NOMO-1 treated with DMSO at 0.1 percent for 48 hours (cell line): ENCODE measurements around the gene SUN3.

Source experiments
- DNase-seq: peaks from one replicate; lab custom pipeline; 2025; ENCODE audit not compliant: unreplicated experiment; lab: John Stamatoyannopoulos, UW

SUN3 gene, protein sequence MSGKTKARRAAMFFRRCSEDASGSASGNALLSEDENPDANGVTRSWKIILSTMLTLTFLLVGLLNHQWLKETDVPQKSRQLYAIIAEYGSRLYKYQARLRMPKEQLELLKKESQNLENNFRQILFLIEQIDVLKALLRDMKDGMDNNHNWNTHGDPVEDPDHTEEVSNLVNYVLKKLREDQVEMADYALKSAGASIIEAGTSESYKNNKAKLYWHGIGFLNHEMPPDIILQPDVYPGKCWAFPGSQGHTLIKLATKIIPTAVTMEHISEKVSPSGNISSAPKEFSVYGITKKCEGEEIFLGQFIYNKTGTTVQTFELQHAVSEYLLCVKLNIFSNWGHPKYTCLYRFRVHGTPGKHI

DNA sequence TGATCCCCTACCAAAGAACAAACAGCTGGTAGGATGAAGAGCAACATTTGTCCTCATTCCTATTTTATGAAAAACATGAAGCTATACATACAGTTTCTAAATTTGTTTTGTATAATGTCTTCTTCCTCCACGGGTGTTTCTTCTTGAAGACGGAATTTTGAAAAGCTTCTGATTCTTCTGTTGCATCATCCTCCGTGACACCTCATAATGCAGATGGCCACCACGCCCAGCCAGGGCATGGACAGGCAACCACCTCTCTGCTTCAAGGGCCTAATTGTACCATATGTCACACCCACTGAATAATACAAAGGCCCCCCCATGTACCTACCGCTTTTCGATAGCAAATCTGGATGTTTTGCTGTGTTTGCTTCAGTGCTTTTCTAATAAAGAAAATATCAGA lies at the start of gene SUN3:
Gene SUN3, minus strand, starts transcription at position 170 of the 400 bp plus-strand sequence. Its CDS starts 169 bp downstream, at position 1.
- DNase-seq = no peak

DNA sequence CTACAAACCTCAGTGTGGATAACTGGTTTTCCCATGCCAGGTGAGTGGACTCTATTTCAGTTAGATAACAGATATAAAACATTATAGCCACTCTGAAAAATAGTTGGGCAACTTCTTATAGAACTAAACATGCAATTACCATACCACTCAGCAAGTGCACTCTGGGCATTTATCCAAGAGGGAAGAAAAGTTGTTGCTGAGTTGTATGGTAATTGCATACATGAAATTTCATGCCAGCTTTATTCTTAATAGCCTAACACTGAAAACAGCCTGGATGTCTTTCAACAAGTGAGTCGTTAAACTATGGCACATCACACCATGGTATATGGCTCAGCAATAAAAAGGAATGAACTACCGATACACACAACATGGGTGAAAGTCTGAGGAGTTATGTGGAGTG lies 49.6 kb upstream of the SUN3 start:
- DNase-seq = no peak

DNA sequence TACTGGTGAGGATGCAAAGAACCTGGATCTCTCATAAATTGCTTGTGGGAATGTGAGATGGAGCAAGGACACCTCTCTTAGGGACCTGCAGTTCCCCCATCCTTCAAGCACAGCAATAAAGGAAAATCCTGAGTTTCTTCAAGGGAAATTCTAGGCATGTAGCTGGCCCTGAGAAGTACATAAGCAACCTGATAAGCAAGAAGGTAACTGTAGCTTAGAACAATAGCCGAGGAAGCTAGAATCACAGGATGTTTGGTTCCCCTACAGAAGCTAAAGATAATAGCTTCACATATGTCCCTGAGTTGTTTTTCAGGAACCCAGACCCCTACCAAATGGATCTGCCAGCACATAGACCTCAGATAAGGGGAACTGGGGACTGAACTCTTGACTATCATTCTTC lies 48.5 kb upstream of the SUN3 start:
- no peak for DNase-seq

DNA sequence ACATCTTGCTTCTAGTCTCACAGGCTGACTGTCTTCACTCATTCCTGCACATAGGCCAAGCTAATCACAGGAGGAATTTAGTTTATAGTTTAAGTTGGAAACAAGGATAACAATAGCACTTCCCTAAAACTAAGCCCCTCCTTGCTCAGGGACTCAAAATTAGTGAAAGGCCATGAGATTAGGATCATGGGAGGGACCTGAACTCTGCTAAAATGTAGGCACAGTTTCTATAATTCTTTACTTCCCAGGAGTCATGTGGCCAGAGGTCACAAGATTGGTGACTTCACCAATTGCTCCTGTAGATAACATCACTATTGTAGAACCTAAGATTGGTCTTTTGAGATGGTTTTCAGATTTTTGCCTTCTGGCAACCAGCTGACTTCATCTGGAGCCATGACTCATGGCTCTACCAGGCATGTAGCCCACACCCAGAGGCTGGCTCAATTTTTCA lies 45.3 kb upstream of the SUN3 start:
- no peak for DNase-seq

DNA sequence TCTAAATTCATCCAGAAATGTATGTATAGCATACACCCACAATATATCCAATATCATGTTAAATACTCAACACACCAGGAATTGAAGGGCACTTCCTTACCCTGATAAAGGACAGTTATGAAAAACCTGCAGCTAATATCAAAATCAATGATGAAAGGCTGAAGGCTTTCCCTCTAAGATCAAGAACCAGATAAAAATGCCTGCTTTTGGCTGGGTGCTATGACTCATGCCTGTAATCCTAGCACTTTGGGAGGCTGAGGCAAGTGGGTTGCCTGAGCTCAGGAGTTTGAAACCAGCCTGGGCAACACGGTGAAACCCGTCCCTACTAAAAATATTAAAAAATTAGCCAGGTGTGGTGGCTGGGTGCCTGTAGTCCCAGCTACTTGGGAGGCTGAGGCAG lies 38.6 kb upstream of the SUN3 start:
- no peak for DNase-seq

DNA sequence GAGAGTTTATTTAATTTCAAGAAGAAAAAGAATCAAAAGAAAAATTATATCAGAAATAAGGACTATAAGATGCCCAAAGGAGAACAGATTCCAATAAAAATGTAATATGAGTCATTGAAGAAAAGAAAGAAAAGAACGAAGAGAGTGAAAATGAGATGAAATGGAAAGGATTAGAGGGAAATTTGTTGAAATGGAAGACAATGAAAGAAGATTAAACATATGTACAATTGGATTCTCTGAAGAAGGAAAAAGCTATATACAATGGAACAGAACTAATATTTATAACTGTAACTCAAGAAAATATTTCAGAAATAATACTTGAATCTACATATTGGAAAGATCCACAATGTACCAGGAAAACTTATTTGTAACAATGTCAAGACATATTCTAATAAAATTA lies 35.1 kb upstream of the SUN3 start:
- no peak for DNase-seq

DNA sequence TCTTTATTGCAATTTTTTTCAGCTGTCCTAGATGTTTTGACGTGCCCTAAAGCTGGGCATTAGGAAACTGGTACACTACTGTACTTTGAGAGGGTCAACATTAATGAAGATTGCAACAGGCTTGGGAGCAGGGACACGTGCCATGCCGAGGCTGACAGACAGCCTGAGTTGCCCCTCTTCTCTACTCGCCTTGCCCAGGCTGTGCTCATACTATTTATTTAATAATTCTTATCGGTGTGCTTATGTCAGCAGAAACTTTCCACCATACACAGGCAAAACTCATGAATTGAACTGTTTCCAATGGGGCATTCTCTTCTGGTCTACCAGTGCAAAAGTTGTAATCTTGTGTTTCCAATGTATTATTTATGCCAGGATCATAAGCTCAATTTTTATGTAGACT lies 30.8 kb upstream of the SUN3 start:
- DNase-seq = no peak

DNA sequence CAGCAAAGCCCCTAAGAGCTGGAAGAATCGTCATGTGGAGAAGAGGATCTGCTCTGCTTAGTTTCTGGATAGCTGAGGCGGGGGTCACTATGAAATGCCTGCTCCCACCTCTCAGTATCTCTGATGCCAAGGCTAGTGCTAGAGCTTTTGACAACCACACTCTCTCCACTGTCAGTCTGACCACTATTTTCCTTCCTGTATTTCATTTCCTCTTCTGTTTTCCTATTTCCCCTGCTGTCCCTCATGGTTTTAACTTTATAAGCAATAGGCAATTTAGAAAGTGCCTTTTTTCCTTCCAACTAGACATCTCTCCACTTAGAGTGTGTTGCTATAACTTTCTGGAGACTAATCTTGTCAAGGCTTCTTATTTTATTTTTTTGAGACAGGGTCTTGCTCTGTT lies 30.1 kb upstream of the SUN3 start:
- peak; percentile 57 for DNase-seq

DNA sequence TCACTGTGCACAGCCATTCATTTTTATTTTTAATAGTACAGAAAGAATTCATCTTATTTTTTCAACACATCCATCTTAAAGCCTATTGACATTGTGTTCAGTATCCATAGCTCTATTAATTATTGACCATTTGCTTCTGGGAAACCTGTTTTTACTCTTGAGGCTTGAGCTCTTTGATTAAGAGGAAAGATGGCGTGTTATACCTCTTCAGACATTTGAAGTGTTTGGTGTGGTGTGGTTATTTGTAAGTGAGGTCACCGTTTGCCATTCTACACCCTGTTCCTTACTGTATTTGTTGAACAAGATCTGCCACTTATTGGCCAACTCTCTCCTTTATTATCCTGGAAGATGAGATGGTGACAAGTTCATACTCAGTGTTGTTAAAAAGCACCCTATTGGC lies 24.8 kb upstream of the SUN3 start:
- no peak for DNase-seq

DNA sequence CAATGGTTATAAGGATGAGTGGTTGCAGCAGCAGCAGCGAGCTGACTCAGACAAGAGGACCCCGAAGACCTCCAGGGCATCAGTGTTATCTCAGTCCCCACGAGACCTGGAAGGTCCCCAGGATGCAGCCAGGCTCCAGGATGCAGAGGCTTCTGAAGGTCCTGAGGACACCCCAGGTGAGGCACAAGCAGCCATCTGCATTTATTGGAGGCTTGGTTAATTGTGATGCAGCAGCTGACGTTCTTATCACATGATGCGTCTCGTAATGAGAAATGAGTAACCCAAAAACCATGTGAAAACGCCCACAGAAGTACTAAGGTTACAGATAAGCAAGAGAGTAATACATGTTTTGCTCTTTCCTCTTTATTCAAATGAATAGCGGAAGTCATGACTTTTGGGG lies 23.8 kb upstream of the SUN3 start:
- no peak for DNase-seq

DNA sequence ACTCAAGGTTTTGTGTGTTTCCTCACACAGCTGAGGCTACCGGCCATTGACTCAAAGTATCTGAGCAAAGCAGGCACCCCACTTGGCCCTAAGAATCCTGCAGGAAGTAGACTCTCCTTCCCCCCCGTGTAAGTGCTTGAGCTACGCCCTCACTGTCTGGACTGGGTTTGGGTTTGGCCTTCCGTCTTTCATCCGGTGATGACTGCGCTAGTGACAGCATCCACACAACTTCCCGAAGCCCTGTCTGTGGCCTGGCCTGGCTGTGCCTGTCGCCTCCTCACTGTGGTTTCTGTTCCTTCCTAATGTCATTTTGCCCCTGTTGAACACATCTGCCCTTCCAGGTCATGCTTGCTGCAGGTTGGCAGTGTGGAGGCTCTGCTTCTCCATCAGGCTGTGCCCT lies 20.9 kb upstream of the SUN3 start:
- DNase-seq = peak; percentile 40

DNA sequence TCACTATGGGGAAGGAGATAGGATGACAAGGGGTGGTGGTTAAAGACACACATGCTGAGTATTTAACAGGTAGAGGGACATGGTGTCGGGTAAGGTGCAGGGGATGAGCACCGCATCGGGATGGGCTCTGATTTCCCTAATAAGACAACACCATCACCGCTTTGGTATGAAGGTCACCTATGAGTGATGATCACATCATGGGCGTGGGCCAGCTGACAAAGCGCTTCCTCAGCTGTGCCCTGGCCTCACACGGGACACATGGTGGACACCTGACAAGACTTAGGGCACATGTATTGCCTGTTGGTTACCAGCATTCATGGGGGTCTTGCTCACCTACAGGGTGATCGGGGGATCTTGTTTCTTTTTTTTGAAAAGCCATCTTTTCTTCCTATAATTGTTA lies 19.2 kb upstream of the SUN3 start:
- DNase-seq = no peak

DNA sequence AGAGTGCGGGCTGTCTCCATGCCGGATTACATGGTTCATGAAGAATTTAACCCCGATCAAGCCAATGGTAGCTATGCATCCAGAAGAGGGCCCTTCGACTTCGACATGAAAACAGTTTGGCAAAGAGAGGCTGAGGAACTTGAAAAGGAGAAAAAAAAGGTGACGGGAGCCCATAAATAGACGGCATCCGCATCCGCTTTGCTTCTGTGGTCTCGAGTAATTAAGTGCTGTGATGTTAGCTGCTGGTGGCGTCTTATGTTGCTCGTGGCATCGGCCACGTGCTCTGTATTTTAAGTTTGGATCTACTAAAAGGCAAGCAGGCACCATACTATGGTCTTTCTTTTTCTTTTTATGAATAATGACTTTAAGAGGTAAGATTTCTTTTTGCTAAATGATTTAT lies 17.6 kb upstream of the SUN3 start:
- DNase-seq = peak; percentile 88

DNA sequence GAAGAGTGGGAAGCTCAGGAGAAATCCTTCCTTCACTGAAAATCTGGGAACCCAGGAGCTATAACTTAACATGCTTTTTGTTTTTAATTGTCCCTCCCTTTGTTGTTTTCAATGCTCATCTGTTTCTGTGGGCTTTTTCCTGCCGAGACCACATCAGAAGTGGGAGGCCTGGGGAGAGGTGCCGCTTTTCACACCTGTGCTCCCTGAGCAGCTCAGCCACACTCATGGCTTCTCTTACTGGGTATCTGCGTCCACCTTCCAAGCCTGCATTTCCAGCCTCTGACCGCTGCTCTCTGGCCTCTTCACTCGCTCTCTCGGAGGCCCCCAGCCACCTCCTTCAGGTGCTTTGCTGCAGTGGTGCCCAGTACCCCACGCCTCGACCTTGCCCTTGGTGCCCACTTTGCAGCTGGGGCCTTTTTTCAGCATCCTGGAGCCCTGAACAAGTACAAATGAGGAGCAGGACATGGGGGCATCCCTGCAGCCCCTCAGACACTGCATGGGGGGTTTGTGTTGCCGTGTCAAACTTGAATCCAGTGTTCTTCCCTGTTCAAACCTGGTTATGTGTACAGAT lies 16.4 kb upstream of the SUN3 start:
- no peak for DNase-seq

DNA sequence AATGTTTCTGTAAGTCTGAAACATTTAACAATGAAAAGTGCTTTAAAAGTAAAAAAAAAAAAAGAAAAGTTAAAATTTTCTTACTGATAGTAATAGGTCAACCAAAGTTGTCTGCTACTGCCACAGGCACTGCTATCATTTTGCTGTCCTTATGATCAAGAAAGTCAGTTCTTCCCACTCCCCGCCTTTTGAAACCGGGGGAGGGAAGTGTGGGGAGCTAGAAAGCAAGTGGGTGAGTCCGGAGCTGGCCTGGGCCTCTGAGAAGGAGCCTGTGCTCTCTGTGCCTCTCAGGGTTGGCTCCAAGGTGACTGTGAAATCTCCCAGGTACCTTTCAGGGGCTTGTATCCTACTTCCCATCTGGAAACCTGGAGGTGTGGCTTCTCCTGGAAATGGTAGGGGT lies 13.7 kb upstream of the SUN3 start:
- no peak for DNase-seq

DNA sequence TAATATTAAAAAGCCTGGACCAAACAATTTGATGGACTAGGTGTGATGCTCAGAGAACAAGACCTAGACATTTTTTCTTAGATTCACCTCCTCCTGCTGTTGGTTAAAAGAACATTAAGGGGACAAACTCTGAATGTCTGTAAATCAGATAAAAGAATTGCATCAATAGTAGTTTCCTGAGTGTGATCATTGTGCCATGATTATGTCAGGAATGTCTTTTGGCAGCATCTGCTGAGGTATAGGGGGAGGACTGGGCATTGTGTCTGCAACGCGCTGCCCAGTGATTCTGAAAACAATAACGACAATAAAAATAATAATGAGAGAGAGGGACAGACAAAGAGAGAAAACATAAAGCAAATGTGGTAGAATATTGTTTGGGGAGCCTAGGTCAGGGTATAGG lies 13.3 kb upstream of the SUN3 start:
- no peak for DNase-seq

DNA sequence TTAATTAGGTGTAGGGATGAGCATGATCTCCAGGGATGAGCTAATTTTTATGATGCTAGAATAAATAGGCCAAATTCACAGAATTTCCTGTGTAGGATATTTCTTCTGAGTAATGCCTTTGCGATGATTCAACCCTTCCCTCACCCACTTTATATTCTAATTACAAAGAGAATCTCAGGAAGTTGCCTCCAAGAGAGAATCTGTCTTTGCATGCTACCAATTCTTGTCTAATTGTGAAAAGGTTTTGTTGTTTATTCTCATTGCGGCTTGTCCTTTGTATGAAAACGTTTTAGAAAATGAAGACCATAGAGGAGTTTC lies 12.7 kb upstream of the SUN3 start:
- no peak for DNase-seq

DNA sequence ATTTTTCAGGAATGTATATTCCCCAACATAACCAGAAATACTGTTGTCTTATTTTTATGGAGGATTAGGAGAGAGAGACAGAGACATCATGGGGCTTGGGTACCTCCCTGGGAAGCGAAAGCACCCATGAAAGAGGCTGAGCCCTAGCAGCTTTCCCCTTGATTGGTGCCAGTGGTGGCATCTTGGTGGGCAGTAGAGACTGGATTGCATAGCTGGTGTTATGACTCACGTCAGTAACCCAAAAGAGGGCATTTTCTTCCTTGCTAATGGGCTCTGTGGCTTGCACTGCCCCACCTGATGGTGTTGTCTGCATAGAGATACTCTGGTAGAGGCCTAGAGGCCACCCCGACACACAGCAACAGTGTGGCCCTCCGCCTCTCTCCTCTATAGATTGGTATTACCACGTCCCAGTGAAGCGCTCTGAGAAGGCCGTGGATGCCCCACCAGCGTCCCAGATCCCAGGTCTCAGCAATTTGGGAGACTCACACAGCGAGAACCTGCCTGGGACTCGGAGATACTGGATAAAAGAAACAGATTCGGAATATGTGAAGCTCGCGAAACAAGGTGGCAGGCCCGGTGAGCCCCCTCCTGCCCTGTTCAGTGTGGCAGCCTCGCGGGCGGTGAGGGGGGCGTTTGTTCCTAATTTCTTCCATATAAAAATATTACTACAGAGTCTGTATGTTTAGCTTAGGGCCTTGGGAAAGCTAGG lies 12.2 kb upstream of the SUN3 start:
- no peak for DNase-seq

DNA sequence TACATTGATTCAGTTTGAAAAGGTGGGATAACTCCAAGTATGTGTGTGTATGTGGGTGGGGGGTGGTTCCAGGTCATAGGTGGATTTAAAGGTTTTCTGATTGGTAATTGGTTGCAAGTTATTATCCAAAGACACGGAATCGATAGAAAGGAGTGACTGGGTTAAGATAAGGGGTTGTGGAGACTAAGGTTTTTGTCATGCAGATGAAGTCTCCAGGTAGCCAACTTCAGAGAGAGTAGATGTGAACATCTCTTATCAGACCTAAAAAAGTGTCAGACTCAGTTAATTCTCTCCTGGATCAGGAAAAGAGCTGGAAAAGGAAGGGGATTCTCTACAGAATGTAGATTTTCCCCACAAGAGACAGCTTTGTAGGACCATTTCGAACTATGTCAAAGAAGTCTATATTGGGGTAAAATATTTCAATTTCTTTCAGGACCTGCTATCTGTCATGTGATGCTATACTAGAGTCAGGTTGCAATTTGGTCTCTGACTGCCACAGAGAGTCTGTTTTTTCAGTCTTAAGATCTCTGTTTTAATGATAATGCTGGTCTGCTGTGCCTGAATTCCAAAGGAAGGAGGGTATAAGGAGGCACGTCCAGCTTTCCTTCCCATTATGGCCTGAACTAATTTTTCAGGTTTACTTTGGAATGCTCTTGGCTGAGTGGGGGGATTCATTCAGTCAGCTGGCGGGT lies 10.1 kb upstream of the SUN3 start:
- DNase-seq = no peak

DNA sequence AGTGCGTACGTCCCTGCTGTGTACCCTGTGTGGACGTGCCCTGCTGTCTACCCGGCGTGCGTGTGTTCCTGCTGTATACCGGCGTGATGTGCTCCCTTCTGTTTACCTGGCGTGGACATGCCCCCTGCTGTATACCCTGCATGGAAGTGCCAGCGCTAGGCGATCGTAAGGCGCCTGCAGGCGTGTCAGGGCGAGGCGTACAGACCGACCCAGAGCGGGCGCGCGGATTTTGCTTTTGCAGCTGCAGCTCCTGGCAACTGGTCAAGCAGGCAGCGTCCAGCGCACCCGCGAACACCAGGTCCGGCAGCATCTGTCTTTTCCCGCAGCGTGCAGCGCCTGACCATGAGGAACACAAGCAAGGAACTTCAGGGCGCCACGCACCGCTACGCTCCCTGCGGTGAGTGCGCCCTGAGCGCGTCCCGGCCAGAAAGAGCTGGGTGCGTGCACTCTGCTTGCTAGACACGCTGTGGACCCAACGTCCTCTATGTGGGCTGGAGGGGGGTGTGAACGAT lies 7.1 kb upstream of the SUN3 start:
- no peak for DNase-seq

DNA sequence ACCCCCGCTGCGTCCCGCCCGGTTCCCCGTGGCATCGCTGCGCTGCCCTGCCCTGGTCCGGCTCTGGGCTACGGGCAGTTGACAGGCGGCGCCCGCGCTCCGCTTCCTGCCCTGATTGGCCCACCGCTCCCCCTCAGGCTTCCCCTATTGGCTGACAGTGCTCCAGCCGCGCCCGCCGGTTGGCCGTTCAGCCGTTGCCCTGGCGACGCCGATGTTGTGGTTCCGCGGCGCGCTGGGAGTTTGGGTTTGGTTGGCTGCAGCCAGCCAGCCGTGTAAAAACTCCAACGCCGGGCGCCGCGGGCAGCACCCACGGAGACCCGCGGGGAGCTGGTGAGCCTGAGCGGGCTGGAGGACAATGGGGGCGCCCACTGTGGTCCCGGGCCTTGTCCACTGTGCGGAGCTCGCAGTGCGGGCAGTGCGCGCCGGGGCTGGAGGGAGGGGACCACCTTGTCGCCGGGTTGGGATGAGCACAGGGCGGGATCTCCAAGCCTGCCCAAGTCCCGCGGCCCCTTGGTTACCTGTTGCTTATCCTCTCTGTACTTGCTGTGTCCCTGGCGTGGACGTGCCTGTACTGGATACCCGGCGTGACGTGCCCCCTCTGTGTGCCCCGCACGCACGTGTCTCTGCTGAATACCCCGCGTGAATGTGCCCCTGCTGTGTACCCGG lies 6.5 kb upstream of the SUN3 start, which contains the start of gene C7orf57:
Gene C7orf57, plus strand, starts transcription at position 243 of the 666 bp plus-strand sequence. CDS start 766 bp downstream, outside the sequence.
- peak; percentile 82 for DNase-seq
